GM11168 (cell line): ENCODE measurements around the gene FOXL3.

Experiments
- in situ Hi-C: fragments of 300-500 bp; cut with MboI; formaldehyde crosslinking; loops from one replicate; pipeline ENCODE4 v1.12.0; 2022; ENCODE audit warnings: low sequenced_read_pairs; ENCODE audit not compliant: unreplicated experiment

FOXL3 gene

GRCh38 chr7:318476-318875 lies 28.5 kb downstream of the FOXL3 start:
- in situ Hi-C loops, result no loop called here

GRCh38 chr7:318878-319661 lies 29.1 kb downstream of the FOXL3 start:
- in situ Hi-C loops, result no loop called here

- in situ Hi-C loops, result no loop called here
Measured at GRCh38 chr7:320297-320696, 30.3 kb downstream of the FOXL3 start.

- in situ Hi-C loops, result no loop called here
Measured at GRCh38 chr7:322111-322671, 32.2 kb downstream of the FOXL3 start.

GRCh38 chr7:322708-323111 lies 32.7 kb downstream of the FOXL3 start:
- in situ Hi-C loops, result no loop called here

GRCh38 chr7:323410-323809 lies 33.4 kb downstream of the FOXL3 start:
- in situ Hi-C loops, result no loop called here

- in situ Hi-C loops, result no loop called here
Measured at GRCh38 chr7:324011-324410, 34.0 kb downstream of the FOXL3 start.

- in situ Hi-C loops, result no loop called here
Measured at GRCh38 chr7:325051-325798, 35.3 kb downstream of the FOXL3 start.

GRCh38 chr7:325811-326210 lies 35.8 kb downstream of the FOXL3 start:
- in situ Hi-C loops, result no loop called here

GRCh38 chr7:326273-326672 lies 36.3 kb downstream of the FOXL3 start:
- in situ Hi-C loops, result no loop called here

- in situ Hi-C loops, result no loop called here
Measured at GRCh38 chr7:326809-327232, 36.9 kb downstream of the FOXL3 start.

- in situ Hi-C loops, result no loop called here
Measured at GRCh38 chr7:327233-327931, 37.4 kb downstream of the FOXL3 start.

GRCh38 chr7:327991-328702 lies 38.2 kb downstream of the FOXL3 start:
- in situ Hi-C loops, result no loop called here

GRCh38 chr7:329691-330281 lies 39.8 kb downstream of the FOXL3 start:
- in situ Hi-C loops, result no loop called here

GRCh38 chr7:330511-331230 lies 40.7 kb downstream of the FOXL3 start:
- in situ Hi-C loops, result no loop called here

- in situ Hi-C loops, result no loop called here
Measured at GRCh38 chr7:332020-332517, 42.1 kb downstream of the FOXL3 start.

- in situ Hi-C loops, result no loop called here
Measured at GRCh38 chr7:332646-333392, 42.8 kb downstream of the FOXL3 start.

GRCh38 chr7:333393-333764 lies 43.4 kb downstream of the FOXL3 start:
- in situ Hi-C loops, result no loop called here
